HS-5 (cell line): ENCODE measurements around the gene CLTCL1.
"Not testable (repeated sequence)": the region's sequence is repeated elsewhere in the genome, so short reads cannot be mapped to it uniquely, and the experiment has no call there.

Experiments
- DNase-seq: peaks from one replicate; pipeline ENCODE4 v3.0.0-alpha.2; 2012; ENCODE audit warnings: low read depth

Gene CLTCL1

DNA sequence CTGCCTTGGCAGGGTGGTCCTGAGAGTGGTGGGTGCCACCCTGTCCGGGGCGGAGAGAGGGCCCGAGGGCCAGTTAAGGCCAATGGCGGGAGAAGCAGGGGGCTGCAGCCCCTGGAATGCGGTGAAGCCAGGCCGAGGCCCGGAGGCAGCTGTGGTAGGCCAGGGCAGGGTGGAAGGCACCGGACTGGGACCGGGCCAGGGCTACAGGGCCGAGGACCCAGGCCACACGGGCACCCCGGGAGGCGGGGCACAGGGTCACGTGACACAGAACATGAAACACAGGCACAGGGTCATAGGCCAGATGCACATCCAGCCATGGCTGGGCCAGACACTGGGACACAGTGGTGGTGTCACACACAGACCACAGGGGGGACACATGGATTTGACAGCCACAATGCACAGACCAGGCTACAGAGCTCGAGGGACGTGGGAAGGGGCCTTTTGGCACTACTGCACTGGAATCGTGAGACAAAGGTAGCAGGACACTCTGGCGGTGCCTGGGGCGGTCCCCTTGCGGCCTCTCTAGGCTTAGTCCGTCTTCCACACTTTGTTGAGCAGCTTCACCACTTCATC, 115.8 kb downstream of the CLTCL1 start:
- DNase-seq, result no peak

- no peak for DNase-seq
These were observed 116.4 kb downstream of the CLTCL1 start for GRCh38 chr22:19175026-19175601.

- peak; percentile 79 for DNase-seq
These were observed 117.2 kb downstream of the CLTCL1 start for GRCh38 chr22:19174106-19175025.

DNA sequence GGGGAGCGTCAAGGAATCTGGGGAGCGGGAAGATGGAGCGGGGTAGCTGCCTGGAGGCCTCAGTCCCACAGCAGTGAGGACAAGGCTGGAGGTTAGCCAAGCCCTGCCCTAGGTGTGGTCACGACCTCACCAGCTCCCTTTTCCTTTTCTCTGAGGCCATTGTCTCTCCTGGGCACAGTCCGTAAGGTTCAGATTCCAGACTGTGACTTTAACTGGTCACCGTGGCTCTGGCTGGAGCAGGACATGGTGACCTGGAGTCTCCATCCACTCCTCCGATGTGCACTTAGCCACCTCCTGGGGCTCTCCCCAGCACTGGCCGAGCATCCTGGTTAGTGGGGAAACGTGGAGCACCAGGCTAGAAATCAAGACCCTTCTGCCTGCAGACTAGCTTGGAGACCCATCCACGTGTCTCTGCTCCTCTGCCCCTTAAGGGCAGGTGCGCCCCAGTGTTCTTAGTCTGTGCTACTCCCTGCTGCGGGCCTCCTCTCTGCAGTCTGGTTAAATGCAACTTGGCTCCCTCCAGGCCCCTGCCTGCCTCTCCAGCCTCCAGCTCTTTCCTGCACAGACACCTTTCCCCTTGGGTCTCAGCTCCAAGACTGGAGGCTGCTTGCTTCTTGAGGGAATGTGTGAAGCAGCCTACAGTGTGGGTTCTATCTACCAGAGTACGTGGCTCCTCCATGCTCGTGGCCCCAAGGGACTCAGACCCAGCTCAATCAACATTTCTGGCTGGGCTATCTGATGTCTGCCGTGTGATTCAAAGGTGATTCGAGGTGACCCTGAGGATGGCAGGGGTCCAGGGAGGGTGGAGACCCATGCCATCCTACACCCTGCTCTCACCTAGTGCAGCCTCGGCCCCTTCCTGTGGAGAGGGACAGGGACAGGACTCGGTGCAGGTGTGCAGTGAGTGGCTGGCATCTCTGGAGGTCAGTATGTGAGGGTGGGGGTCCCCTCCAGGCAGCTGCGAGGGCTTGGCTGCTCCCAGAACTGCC, 118.2 kb downstream of the CLTCL1 start:
- no peak for DNase-seq

- no peak for DNase-seq
These were observed 119.1 kb downstream of the CLTCL1 start for GRCh38 chr22:19172213-19173046.

DNA sequence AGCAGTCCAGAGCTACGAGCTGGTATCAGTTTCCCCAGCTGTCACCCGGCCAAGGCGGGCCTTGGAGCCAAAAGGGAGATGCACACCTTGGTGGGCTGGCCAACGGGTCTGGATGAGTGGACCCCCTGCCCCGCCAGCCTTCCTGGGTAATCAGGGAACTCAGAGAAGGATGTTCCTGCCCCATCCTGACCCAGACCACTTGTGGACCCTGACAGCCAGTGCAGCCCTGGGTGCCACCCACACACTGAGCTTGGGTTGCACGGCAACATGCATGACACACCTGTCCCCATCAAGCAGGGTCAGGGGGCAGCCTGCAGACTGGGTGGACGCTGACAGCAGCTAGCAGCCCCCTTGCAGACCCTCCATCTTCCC, 121.6 kb downstream of the CLTCL1 start:
- no peak for DNase-seq

DNA sequence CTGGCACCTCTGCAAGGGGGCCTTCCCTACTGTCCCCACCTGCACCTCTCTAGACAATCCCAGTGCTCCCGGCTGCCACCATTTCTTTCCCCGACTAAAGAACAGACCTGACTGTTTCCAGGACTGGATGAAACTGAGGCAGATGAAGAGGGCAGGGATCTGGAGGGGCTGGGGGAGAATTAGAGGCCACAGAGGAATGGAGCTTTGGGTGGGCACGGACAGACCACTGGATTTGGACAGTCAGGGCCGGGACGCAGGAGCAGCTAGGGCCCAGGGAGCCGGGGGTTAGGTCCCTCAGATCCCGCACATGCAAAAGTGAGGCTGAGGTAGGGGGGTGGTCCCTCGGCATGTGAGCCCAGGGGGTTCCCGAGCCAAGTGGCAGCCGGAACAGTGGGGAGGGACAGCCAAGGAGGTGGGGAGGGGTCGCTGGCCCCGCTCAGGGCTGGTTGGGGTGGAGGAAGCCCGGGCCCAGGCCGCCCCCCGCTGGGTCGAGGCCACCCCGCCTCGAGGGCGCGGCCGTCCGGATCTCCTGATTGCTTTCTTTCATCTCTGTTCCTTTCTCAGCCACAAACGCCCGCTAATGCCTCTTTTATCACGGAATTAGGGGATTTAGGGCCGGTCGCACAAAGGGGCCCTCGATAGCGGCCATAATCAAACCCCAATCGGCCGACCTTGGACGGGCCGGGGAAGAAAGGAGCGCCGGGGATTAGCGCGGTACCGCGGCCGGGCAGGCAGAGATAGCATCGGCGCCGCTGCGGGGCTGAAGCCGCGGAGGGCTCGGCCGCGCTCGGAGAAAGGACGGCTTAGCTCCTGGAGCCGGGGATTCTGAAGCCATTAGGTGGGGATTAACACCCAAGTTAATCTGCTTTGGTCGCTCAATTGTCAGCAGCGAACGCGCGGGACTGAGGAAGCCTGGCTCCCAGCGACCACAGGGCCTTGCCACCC, 122.2 kb downstream of the CLTCL1 start:
- no peak for DNase-seq

GRCh38 chr22:19168088-19168890, 123.2 kb downstream of the CLTCL1 start:
- no peak for DNase-seq

- DNase-seq, result no peak
These were observed 124.2 kb downstream of the CLTCL1 start for GRCh38 chr22:19167106-19167869.

DNA sequence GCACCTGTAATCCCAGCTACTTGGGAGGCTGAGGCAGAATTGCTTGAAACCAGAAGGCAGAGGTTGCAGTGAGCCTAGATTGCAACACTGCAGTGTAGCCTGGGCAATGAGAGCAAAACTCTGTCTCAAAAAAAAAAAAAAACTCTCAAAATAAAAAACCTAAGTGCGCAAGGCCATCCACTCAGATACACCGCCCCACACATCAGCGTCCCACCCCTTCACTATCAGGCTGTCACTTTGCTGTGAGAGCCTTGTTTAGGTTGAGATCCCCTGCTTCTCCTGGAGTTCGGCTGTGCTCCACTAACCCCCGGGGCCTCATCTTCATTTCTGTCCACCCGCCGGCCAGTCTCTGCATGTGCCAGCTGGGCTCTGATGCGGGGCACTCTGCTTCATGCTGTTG, 125.1 kb downstream of the CLTCL1 start:
- no peak for DNase-seq

- DNase-seq, result no peak
These were observed 127.1 kb downstream of the CLTCL1 start for GRCh38 chr22:19164425-19164824.

- DNase-seq, result not testable (repeated sequence)
These were observed 132.9 kb downstream of the CLTCL1 start for GRCh38 chr22:19158649-19159048.

DNA sequence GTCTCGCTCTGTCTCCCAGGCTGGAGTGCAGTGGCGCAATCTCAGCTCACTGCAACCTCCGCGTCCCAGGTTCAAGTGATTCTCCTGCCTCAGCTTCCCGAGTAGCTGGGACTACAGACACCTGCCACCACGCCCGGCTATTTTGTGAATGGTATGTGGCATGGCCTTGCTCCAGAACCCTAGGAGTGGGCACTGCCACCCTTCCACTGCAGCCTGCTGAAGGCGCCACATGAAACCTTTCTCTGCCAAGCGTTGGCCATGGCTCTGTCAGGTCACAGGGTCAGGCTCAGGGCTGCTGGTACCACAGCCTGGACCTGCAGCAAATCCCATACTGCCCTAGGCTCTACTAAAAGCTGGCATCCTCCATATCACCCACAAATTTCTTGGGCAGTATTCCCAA, 135.4 kb downstream of the CLTCL1 start:
- not testable (repeated sequence) for DNase-seq

- DNase-seq, result no peak
These were observed 138.3 kb downstream of the CLTCL1 start for GRCh38 chr22:19152942-19153883.

DNA sequence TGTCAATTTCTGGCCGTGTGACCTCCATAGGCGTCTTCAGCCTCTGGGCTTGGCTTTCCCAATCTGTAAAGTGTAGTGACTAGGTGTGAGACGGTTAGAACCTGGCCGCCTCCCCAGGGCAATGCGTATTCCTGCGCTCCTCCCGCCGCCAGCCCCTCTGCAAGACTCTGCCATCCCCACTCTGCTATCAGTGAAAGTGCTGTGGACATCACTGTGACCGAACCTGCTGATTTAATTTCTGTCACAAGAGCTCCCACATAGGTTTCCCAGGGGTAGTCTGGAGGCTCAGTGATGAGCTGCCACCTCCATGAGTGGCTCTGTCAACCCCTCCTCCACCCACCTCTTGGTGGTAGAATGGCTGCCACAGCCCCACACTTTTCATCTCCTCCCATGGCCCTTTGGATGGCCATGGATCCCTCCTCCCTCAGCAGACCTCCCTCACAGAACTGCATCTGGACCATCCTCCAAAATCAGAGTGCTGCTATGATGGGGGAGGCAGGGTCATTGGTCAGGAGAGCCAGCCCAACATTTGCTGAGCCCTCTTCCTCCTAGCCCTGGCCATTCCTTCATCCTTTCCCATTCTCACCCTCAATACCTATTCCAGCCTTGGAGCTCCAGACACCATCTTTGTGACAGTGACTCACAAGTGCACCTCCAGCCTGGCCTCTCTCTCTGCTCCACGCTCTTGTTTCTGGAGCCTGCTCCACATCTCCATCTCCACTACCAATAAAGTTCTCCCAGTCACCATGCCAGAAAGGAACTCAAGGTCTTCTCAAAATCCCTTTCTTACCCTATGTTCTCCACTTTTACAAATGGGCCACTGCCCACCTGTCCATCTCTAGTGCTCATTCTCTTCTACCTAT, 140.0 kb downstream of the CLTCL1 start:
- no peak for DNase-seq
